ENCODE results near the gene HAGHL.

Gene HAGHL

GRCh38 chr16:708019-708418, 18.9 kb upstream of the HAGHL start:
- no peak for DNase-seq (ENCODE audit: low spot score)

- DNase-seq (ENCODE audit: low spot score) = no peak
Observed at GRCh38 chr16:708959-709358, 17.9 kb upstream of the HAGHL start.

- peak; percentile 86 for DNase-seq (ENCODE audit: low spot score)
Observed at GRCh38 chr16:709566-710499, 17.1 kb upstream of the HAGHL start.

DNA sequence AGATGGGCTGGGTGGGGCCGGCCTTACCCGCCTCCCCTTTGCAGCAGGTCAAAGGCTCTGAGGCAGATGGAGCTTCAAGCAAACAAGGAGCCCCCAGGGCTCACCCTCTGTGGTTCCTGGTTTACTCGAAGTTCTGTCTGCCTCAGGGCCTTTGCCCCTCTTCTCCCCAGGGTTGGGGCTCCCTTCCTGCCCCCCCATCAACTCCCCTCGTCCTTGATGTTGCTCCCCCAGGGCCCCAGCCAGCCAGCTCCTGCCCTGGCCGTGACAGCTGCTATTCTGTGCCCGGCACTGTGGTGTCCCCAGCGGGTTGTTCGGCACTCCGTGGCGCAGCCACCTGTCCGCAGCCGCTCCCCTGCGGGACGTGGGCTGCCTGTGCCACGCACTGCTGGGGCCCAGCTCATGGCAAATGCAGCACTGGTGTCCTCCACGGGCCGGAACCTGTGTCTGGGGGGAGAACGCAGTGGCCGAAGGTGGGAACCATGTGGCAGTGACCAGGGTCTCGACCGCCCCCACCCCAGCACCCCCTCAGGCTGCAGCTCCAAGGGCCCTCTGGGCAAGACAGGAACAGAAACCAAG, 16.3 kb upstream of the HAGHL start:
- DNase-seq (ENCODE audit: low spot score) = no peak

- DNase-seq (ENCODE audit: low spot score) = no peak
Observed at GRCh38 chr16:711084-711483, 15.8 kb upstream of the HAGHL start.

DNA sequence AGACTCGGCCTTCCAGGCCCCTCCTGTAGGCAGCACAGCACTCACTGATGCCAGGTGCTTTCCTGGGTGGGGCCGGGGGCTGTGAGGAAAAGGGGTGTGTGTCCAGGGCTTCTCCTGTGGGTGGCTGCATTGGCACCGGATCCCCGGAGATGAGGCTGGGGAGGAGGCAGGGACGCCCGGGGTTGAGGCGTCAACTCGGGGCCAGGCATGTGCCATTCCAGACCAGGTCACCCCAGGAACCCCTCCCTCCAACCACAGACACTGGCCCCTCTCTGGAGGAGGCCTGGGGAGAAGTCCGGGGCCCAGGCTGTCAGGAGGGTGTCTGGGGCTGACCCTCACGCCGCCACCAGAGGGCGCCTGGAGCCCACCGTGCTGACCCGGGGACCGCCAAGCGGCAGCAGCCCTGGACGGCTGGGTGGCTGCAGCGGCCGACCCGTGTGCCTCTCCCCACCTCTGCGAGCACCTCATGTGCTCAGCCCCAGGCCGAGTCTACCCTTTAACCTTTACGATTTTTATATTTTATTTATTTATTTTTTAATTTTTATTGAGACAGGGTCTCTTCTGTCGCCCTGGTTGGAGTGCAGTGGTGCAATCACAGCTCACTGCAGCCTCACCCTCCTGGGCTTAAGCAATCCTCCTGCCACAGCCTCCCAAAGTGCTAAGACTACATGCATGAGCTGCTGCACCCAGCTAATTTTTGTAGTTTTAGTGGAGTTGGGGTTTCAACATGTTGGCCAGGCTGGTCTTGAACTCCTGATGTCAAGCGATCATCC, 15.2 kb upstream of the HAGHL start:
- peak; percentile 76 for DNase-seq (ENCODE audit: low spot score)

- peak; percentile 98 for DNase-seq (ENCODE audit: low spot score)
Observed at GRCh38 chr16:712740-713250, 14.1 kb upstream of the HAGHL start.

GRCh38 chr16:714079-714478, 12.8 kb upstream of the HAGHL start:
- peak; percentile 56 for DNase-seq (ENCODE audit: low spot score)

DNA sequence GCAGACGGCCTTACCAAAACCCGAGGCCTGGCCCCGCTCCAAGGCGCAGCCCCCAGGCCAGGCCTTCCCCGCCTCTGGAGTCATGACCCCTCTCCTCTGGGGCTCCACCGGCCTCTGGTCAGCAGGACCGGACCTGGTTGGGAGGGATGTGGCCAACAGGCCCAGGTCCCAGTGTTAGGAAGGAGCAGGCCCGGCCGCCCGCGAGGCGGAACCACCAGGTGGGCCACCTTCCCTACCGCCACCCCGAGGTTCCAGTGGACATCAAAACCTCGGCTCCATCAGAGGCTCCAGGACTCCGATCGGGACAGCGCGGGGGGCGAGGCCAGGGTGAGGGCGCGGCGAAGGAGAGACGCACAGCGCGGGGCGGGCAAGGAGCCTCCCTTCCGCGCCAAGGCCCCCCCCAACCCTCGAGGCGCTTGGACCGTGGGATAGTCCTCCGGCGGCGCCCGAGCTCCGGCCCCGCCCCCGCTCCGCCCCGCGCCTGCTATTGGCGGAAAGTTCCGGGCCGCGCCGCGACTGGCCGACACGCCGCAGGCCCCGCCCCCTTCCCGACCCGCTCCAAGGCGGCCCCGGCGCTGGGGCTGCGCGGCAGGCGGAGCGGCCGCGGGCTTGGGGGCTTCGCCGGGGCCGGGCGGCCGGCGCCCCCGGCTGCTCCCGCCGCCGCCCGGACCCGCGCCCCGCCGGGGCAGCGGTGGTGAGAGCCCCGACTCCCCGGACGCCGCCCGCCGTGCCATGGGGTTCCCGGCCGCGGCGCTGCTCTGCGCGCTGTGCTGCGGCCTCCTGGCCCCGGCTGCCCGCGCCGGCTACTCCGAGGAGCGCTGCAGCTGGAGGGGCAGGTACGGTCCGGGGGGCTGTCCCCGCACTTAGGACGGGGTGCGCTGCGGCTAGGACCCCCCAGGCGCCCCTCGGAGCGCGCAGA, 12.1 kb upstream of the HAGHL start, which contains the start of gene METRN:
TSS of gene METRN (plus strand) at position 561 of the 919 bp plus-strand sequence. CDS start at position 733, 172 bp downstream.
- DNase-seq (ENCODE audit: low spot score) = peak; percentile 89

DNA sequence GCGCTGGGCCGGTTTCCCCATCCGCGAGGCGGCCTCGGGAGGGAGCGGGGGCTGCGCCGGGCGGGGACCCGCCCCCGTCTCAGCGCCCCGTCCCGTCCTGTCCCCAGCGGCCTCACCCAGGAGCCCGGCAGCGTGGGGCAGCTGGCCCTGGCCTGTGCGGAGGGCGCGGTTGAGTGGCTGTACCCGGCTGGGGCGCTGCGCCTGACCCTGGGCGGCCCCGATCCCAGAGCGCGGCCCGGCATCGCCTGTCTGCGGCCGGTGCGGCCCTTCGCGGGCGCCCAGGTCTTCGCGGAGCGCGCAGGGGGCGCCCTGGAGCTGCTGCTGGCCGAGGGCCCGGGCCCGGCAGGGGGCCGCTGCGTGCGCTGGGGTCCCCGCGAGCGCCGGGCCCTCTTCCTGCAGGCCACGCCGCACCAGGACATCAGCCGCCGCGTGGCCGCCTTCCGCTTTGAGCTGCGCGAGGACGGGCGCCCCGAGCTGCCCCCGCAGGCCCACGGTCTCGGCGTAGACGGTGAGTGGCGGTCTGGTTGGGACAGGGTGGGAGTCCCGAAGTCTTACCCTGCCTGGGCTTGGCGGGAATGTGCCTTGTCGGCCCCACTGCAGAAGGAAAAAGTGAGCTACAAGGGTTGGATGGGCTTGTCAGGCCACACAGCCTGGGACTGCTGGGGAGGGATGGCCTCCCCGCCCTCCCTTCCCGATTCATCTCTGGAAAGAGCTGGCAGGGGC, 11.3 kb upstream of the HAGHL start:
- DNase-seq (ENCODE audit: low spot score) = peak; percentile 37

- DNase-seq (ENCODE audit: low spot score) = peak; percentile 65
Observed at GRCh38 chr16:716200-716568, 10.7 kb upstream of the HAGHL start.

DNA sequence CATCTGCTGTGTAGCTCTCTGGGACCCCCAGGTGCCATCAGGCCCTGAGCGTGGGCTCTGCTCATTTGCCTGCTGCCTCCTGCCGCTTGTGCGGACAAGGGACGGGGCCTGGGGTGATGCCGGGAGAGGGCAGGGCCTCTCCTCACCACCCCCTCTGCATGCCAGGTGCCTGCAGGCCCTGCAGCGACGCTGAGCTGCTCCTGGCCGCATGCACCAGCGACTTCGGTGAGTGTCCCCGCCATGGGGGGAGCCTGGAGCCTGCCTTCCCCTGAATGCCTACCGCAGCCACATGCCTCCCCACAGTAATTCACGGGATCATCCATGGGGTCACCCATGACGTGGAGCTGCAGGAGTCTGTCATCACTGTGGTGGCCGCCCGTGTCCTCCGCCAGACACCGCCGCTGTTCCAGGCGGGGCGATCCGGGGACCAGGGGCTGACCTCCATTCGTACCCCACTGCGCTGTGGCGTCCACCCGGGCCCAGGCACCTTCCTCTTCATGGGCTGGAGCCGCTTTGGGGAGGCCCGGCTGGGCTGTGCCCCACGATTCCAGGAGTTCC, 10.1 kb upstream of the HAGHL start:
- no peak for DNase-seq (ENCODE audit: low spot score)

GRCh38 chr16:717450-718245, 9.3 kb upstream of the HAGHL start:
- no peak for DNase-seq (ENCODE audit: low spot score)

GRCh38 chr16:718389-718788, 8.5 kb upstream of the HAGHL start:
- DNase-seq (ENCODE audit: low spot score) = no peak

DNA sequence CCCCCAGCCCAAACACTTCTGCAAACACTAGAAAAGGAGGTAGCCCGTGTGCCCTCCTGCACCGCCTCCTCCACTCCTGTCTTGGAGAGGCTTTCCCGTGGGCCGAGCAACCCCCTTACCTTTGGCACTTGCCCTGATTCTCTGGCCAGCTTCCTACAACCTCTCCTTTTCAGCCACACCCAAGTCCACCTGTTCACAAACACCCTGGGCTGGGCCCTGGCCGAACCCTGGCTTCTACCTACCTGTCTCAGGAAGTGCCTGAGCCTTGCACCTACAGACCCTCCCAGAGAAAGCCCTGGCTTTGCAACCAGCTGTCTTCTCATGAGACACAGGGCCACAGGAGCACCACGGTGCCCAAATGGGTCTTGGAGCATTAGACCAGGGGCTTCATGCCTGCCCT, 8.0 kb upstream of the HAGHL start:
- DNase-seq (ENCODE audit: low spot score) = no peak

- DNase-seq (ENCODE audit: low spot score) = peak; percentile 77
Observed at GRCh38 chr16:719815-720446, 7.0 kb upstream of the HAGHL start.

GRCh38 chr16:720447-720989, 6.4 kb upstream of the HAGHL start:
- DNase-seq (ENCODE audit: low spot score) = peak; percentile 77

- DNase-seq (ENCODE audit: low spot score) = peak; percentile 90
Observed at GRCh38 chr16:720990-721764, 5.7 kb upstream of the HAGHL start, which contains the start of gene ANTKMT. Gene ANTKMT (plus strand): TSS chr16:721146. CDS start chr16:721275, 129 bp downstream.

Measured in kidney tubule cell (primary cell).